ENCODE data around the gene PITX2. TPM values are rescaled to one million over a fixed set of nuclear protein-coding genes. Genes with fewer than 3 reads are reported as not detected.

PITX2 gene
- total and polyA plus RNA-seq, 7 donors: 12.4 to 66.3 (median 49.2) TPM

GRCh38 chr4:110609044-110609750 is 13.7 kb downstream of the PITX2 start:
- intact Hi-C loops (cut with DNase I): no loop called here
- H3K36me3 ChIP-seq (ENCODE audit: insufficient read depth in 1 of 2, low read depth in 1 of 2): no peaks in the 10 kb centered on the region
- ATAC-seq (peak; percentile 37 to 74 (median 58)), DNase-seq (no peak)
- TF ChIP-seq, protein P1, sequence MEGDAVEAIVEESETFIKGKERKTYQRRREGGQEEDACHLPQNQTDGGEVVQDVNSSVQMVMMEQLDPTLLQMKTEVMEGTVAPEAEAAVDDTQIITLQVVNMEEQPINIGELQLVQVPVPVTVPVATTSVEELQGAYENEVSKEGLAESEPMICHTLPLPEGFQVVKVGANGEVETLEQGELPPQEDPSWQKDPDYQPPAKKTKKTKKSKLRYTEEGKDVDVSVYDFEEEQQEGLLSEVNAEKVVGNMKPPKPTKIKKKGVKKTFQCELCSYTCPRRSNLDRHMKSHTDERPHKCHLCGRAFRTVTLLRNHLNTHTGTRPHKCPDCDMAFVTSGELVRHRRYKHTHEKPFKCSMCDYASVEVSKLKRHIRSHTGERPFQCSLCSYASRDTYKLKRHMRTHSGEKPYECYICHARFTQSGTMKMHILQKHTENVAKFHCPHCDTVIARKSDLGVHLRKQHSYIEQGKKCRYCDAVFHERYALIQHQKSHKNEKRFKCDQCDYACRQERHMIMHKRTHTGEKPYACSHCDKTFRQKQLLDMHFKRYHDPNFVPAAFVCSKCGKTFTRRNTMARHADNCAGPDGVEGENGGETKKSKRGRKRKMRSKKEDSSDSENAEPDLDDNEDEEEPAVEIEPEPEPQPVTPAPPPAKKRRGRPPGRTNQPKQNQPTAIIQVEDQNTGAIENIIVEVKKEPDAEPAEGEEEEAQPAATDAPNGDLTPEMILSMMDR (IDR thresholded peaks at IDR 0.05): no peak
- WGBS, 3 donors: 31 to 38% (median 36%) methylated on average over 6 of the region's 6 CpGs
- no peak overlapping the region for H3K4me3 ChIP-seq
- H3K9me3 ChIP-seq: no peaks in the 10 kb centered on the region
- H3K27ac ChIP-seq: no peak overlapping the region
- H3K4me1 ChIP-seq: peaks cover 3% of the 10 kb centered on the region
- H3K27me3 ChIP-seq (ENCODE audit: insufficient read depth in 3 of 3, low read length in 2 of 3): peaks cover 0 to 6% (median 5%) of the 10 kb centered on the region in 3 donors

- Histone ChIP-seq H3K9me3 (no peaks in the 10 kb centered on the region), H3K27me3 (ENCODE audit: insufficient read depth in 3 of 3, low read length in 2 of 3) (no peaks in the 10 kb centered on the region), H3K27ac (no peak overlapping the region), H3K36me3 (ENCODE audit: insufficient read depth in 1 of 2, low read depth in 1 of 2) (no peaks in the 10 kb centered on the region), H3K4me3 (no peak overlapping the region), H3K4me1 (peaks cover 3% of the 10 kb centered on the region)
- intact Hi-C loops (cut with DNase I): no loop called here
- ATAC-seq (no peak), DNase-seq (no peak)
- 97 to 100% (median 97%) methylated on average over 1 of the region's 1 CpG for WGBS, 3 donors
- TF ChIP-seq, protein P1 (IDR thresholded peaks at IDR 0.05): no peak
Observed at GRCh38 chr4:110605077-110605476, 17.8 kb downstream of the PITX2 start.

- WGBS, 3 donors: 89 to 93% (median 90%) methylated on average over 2 of the region's 2 CpGs
- Histone ChIP-seq H3K27ac (no peak overlapping the region), H3K36me3 (ENCODE audit: insufficient read depth in 1 of 2, low read depth in 1 of 2) (no peaks in the 10 kb centered on the region), H3K27me3 (ENCODE audit: insufficient read depth in 3 of 3, low read length in 2 of 3) (peaks cover 0 to 3% (median 0%) of the 10 kb centered on the region in 3 donors), H3K4me3 (no peak overlapping the region), H3K4me1 (no peaks in the 10 kb centered on the region), H3K9me3 (no peaks in the 10 kb centered on the region)
- no peak for ATAC-seq
- intact Hi-C loops (cut with DNase I): no loop called here
- DNase-seq: no peak
- TF ChIP-seq, protein P1 (IDR thresholded peaks at IDR 0.05): no peak
Observed at GRCh38 chr4:110602061-110602460, 20.8 kb downstream of the PITX2 start.

DNA sequence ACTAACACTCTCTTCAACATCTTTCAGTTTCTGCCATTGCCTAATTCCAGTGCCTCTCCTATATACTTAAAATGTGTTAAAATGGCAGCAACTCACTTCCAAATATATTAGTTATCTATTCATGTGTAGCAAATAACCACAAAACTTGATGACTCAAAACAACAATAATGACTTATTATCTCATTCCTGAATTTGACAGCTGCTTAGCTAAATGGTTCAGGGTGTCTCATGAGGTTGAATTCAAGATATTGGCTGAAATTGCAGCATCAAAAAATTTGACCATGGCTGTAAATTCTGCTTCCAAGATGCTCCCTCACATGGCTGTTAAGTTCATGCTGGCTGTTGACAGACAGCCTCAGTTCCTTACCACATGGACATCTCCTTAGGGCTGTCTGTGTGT is 25.3 kb downstream of the PITX2 start:
- DNase-seq: no peak
- H3K4me3 ChIP-seq: no peak overlapping the region
- no peaks in the 10 kb centered on the region for H3K36me3 ChIP-seq (ENCODE audit: insufficient read depth in 1 of 2, low read depth in 1 of 2)
- H3K4me1 ChIP-seq: no peaks in the 10 kb centered on the region
- no peak for ATAC-seq
- no peak overlapping the region for H3K27ac ChIP-seq
- H3K9me3 ChIP-seq: no peaks in the 10 kb centered on the region
- intact Hi-C loops (cut with DNase I): no loop called here
- peaks cover 0 to 3% (median 0%) of the 10 kb centered on the region in 3 donors for H3K27me3 ChIP-seq (ENCODE audit: insufficient read depth in 3 of 3, low read length in 2 of 3)
- TF ChIP-seq, protein P1 (IDR thresholded peaks at IDR 0.05): no peak

- TF ChIP-seq, protein P1 (IDR thresholded peaks at IDR 0.05): no peak
- peaks cover 0 to 3% (median 0%) of the 10 kb centered on the region in 3 donors for H3K27me3 ChIP-seq (ENCODE audit: insufficient read depth in 3 of 3, low read length in 2 of 3)
- H3K4me1 ChIP-seq: no peaks in the 10 kb centered on the region
- H3K9me3 ChIP-seq: no peaks in the 10 kb centered on the region
- no peaks in the 10 kb centered on the region for H3K36me3 ChIP-seq (ENCODE audit: insufficient read depth in 1 of 2, low read depth in 1 of 2)
- no peak overlapping the region for H3K4me3 ChIP-seq
- intact Hi-C loops (cut with DNase I): no loop called here
- DNase-seq (no peak), ATAC-seq (no peak)
- 91 to 95% (median 93%) methylated on average over 2 of the region's 2 CpGs for WGBS, 3 donors
- H3K27ac ChIP-seq: no peak overlapping the region
Observed at GRCh38 chr4:110596431-110596830, 26.4 kb downstream of the PITX2 start.

All from psoas muscle (tissue), 8 donors.